Left lung (tissue), 10 donors: ENCODE data around the gene DNAAF3. TPM values are rescaled to one million over a fixed set of nuclear protein-coding genes. Genes with fewer than 3 reads are reported as not detected.

Experiments used
- ATAC-seq: fragments of 200-7000 bp; cut with Tn5 transposase; one replicate; pipeline ENCODE4 v1.9.1; 2020; ENCODE audit warnings: moderate library complexity
- DNase-seq, 4 donors: peaks; one replicate each; pipeline ENCODE4 v3.0.0-alpha.2; 2013 to 2020
- H3K27ac ChIP-seq, 2 donors: fragments of 200-600 bp; sonication (generic) in 1 of 2; one replicate each; pipeline versions ENCODE4 v1.5.0 to v1.8.0; 2020 to 2021
- H3K27me3 ChIP-seq, 2 donors: fragments of 200-600 bp; sonication (generic) in 1 of 2; one replicate each; pipeline versions ENCODE4 v1.5.0 to v1.8.0; 2020 to 2021
- H3K36me3 ChIP-seq, 2 donors: fragments of 200-600 bp; sonication (generic) in 1 of 2; one replicate each; pipeline versions ENCODE4 v1.5.0 to v1.8.0; 2020 to 2021
- H3K4me1 ChIP-seq, 2 donors: fragments of 200-600 bp; one replicate each; pipeline ENCODE4 v1.8.0; 2021
- H3K4me3 ChIP-seq, 2 donors: fragments of 200-600 bp; sonication (generic) in 1 of 2; one replicate each; pipeline versions ENCODE4 v1.5.0 to v1.8.0; 2020 to 2021; ENCODE audit warnings: mild to moderate bottlenecking in 1 of 2
- H3K9me3 ChIP-seq, 2 donors: fragments of 200-600 bp; sonication (generic) in 1 of 2; one replicate each; pipeline versions ENCODE4 v1.5.0 to v1.8.0; 2020 to 2021
- CTCF ChIP-seq, 2 donors: fragments of 200-600 bp; sonication (generic) in 1 of 2; IDR thresholded peaks; one replicate each; pipeline versions ENCODE4 v1.5.0 to v1.8.0; 2021; ENCODE audit warnings: antibody characterized with exemption in 2 of 2
- intact Hi-C, 2 donors: fragments of 100-400 bp; cut with DNase I; formaldehyde crosslinking; loops; one replicate each; pipeline versions ENCODE4 v1.11.2 to v1.14.2; 2022
- polyA plus RNA-seq, 6 donors: library from polyadenylated mRNA; unstranded; fragments of 120-200 nt; gene quantifications; one replicate each; pipeline ENCODE4 v1.2.1, GENCODE V29; 2013; ENCODE audit not compliant: insufficient read length in 6 of 6
- total RNA-seq, 2 donors: library from RNA; stranded (reverse); fragmentation: NEBNext Ultra II Directional; extraction: Animal tissue kit (Norgen Biotek cat#: 25700); gene quantifications; one replicate each; pipeline ENCODE4 v1.2.1, GENCODE V29; 2021
- donor health status: DM: no; HTN: yes; CAD: no.
- donor health status: DM: no; HTN: no; CAD: no.

Gene DNAAF3
- total and polyA plus RNA-seq, 8 donors, result 0.76 to 11.0 (median 5.4) TPM

DNA sequence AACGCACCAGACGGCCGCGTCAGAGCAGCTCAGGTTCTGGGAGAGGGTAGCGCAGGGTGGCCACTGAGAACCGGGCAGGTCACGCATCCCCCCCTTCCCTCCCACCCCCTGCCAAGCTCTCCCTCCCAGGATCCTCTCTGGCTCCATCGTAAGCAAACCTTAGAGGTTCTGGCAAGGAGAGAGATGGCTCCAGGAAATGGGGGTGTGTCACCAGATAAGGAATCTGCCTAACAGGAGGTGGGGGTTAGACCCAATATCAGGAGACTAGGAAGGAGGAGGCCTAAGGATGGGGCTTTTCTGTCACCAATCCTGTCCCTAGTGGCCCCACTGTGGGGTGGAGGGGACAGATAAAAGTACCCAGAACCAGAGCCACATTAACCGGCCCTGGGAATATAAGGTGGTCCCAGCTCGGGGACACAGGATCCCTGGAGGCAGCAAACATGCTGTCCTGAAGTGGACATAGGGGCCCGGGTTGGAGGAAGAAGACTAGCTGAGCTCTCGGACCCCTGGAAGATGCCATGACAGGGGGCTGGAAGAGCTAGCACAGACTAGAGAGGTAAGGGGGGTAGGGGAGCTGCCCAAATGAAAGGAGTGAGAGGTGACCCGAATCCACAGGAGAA lies 50.9 kb downstream of the DNAAF3 start:
- peak overlapping the region; percentile 75 to 86 for H3K27ac ChIP-seq
- DNase-seq, result peak in 1 of 4 donors; percentile 10
- H3K4me3 ChIP-seq, result peak overlapping the region; percentile 61 to 91
- intact Hi-C loops, result no loop called here
- H3K4me1 ChIP-seq, result peaks cover 21 to 52% of the 10 kb centered on the region in 2 donors
- no peak for ATAC-seq
- no peaks in the 10 kb centered on the region for H3K27me3 ChIP-seq
- peaks cover 0 to 21% of the 10 kb centered on the region in 2 donors for H3K36me3 ChIP-seq
- H3K9me3 ChIP-seq, result no peaks in the 10 kb centered on the region
- no peak for TF ChIP-seq CTCF (IDR thresholded peaks at IDR 0.05)

- ATAC-seq (no peak), DNase-seq (no peak)
- intact Hi-C loops, result no loop called here
- H3K27ac ChIP-seq, result peak overlapping the region in 1 of 2 donors; percentile 4
- H3K4me1 ChIP-seq, result peaks cover 21 to 52% of the 10 kb centered on the region in 2 donors
- no peak overlapping the region for H3K4me3 ChIP-seq
- TF ChIP-seq CTCF (IDR thresholded peaks at IDR 0.05), result no peak
- no peaks in the 10 kb centered on the region for H3K9me3 ChIP-seq
- H3K27me3 ChIP-seq, result no peaks in the 10 kb centered on the region
- H3K36me3 ChIP-seq, result peaks cover 0 to 30% of the 10 kb centered on the region in 2 donors
Observed at GRCh38 chr19:55114566-55115145, 51.8 kb downstream of the DNAAF3 start.

DNA sequence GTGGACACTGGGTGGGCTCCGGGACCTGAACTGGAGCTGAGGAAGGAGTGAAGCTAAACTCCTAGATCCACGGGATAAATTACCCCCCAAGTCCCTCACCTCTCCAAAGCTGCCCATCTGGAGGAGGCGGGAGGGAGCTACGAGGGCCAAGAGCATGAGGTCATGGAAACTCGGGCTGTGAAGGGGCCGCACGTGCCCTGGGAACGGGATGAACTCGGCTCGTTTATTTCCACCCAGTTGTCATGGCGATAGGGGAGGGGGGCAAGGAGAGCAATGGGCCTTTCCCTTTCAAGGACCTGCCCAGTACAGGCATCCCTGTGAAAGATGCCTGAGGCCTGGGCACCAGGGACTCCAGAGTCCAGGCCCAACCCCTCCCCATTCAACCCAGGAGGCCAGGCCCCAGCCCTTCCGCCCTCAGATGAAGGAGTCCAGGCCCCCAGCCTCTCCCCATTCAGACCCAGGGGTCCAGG lies 52.8 kb downstream of the DNAAF3 start:
- TF ChIP-seq CTCF (IDR thresholded peaks at IDR 0.05), result no peak
- Histone ChIP-seq H3K27ac (peak overlapping the region; percentile 59 to 81), H3K9me3 (no peaks in the 10 kb centered on the region), H3K4me1 (peaks cover 19 to 47% of the 10 kb centered on the region in 2 donors), H3K36me3 (peaks cover 0 to 41% of the 10 kb centered on the region in 2 donors), H3K4me3 (no peak overlapping the region), H3K27me3 (no peaks in the 10 kb centered on the region)
- ATAC-seq (peak; percentile 47), DNase-seq (peak in 3 of 4 donors; percentile 67 to 91 (median 82))
- intact Hi-C loops, result no loop called here

GRCh38 chr19:55112777-55113569 lies 53.4 kb downstream of the DNAAF3 start:
- H3K4me3 ChIP-seq, result no peak overlapping the region
- ATAC-seq (peak; percentile 4), DNase-seq (peak in 1 of 4 donors; percentile 16)
- H3K27ac ChIP-seq, result peak overlapping the region; percentile 59 to 81
- H3K9me3 ChIP-seq, result no peaks in the 10 kb centered on the region
- peaks cover 16 to 40% of the 10 kb centered on the region in 2 donors for H3K4me1 ChIP-seq
- peaks cover 0 to 42% of the 10 kb centered on the region in 2 donors for H3K36me3 ChIP-seq
- H3K27me3 ChIP-seq, result no peaks in the 10 kb centered on the region
- no peak for TF ChIP-seq CTCF (IDR thresholded peaks at IDR 0.05)
- intact Hi-C loops, result no loop called here
